Stimulated activated CD4-positive, alpha-beta T cell treated with anti-CD3 and anti-CD28 coated beads, Interleukin-4, amount 100 ng/mL, for 4 hours (primary cell): ENCODE measurements around the gene TNS1.

Experiments
- DNase-seq, 2 experiments: peaks; one replicate each; pipeline ENCODE4 v3.0.0-alpha.2; 2020

The TNS1 gene

DNA sequence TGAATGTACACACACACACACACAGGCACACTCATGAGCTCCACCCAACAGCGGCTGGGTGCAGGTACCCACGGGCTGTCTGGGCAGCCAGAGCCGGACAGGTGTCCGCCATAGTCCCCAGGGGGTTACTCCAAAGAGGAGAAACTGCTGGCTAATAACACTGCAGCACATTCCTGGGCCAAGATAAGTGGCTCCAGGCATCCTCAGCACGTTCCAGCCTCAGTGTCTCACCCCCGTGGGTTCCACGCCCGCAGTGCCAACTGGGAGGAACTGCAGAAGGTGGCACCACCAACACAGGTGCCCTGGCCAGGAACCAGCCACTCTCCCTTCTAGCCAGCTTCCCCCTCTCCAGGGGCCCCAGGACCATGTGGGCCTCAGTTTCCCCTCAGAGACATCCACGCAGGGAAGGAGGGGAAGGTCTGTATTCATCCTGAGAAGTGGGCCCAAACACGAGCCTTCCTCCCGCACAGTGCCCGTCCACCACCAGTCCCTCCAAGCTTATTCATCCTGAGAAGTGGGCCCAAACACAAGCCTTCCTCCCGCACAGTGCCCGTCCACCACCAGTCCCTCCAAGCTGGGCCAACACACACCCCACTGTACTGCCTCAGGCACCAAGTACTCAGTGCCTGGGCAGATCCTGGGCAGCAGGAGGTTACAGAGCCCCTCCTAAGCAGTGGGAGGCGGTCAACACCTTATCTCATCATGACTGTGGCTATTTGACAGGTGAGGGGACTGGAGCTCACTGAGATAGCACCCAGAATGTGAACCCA is 47.6 kb downstream of the TNS1 start:
- no peak for DNase-seq

DNA sequence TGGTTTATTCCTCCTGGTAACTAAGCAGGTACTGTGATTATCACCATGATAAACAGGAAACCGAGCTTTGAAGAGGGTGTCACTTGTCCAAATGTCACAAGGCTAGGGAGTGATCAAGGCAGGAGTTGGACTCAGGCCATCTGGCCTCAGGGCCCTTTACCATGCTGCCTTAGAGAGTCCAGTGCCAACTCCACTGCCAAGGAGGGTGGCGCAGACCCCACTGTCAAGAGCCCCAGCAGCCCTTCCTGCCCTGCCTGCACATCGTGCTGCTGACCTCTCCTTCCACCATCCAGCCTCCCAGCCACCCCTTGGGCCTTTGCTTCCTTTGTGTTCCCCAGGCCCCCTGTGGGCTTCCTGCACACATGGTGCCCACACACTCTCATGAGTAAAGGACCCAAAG is 48.3 kb downstream of the TNS1 start:
- DNase-seq: no peak

DNA sequence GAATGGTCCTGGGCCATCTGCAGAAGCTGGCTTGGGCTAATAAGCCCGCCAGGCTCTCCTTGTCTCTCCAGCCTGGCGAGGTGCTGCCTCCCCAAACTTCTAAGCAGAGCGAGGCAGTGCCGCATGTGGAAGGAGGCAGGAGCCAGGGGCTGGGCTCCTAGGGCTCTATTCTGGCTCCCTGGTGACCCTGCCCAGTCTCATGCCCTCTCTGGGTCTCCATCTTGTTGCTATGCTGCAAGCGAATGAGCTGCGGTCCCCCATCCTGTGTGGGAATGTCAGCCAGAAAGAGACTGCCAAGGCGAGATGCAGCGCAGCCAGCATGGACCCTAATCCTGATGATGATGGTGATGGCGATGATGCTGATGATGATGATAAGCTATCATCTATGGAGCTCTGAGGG is 48.7 kb downstream of the TNS1 start:
- no peak for DNase-seq

DNA sequence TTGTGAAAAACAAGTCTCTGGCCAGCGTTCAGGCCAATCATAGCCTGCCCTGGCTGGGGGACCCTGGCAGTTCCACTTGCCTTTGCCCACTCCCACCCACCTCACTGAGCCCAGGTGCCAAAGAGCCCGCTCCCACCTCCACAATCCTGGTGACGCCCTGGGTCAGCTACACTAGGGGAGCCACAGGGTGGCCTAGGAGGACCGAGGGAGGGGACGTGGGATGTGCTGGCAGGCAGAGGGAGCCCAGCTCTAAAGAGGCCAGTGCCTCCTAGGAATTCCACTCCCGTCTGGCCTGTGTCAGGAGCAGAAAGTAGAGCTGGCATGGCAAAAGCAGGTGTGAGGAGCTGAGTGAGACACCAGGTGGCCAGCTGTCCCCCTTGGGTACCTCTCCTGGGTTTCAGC is 49.3 kb downstream of the TNS1 start:
- no peak for DNase-seq

DNA sequence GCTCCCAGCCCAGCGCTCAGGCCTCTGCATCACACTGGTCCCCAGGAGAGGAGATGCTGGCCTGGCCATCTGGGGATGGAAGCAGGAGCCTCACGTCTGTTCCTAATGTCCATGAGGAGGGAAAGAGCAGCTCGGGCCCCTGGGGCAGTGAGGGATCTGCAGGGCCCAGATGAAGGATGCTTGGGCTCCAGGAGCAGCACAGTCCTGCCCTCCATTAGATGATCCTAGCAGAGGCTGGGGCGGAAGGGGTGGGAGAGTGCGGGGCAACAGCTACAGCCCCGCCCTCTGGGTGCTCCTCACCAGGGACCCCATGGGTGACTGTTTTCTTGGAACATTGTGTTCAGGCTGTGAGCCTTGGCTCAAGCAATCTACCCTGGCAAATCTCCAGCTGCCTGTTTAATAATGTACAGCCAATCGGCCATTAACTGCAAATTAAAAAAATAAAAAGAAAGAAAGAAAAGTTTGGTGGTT is 49.7 kb downstream of the TNS1 start:
- DNase-seq: no peak

DNA sequence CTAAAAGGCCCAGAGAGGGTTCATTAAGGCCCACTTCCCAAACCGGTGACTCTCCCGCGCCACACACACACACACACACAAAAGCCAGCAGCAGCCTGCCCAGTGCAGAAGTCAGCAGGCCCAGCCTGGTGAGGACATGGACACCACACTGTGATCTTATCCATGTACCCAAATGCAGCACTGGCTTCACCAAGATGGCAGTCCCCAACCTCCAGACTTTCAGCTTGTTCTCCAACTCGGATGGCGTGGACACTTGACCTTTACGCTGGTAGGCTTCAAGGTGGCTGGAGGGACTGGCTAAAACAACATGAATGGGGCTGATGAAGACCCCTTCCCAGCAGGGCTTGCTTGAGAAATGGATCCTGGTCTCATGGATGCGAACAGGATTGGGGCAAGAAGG is 50.4 kb downstream of the TNS1 start:
- DNase-seq: no peak

DNA sequence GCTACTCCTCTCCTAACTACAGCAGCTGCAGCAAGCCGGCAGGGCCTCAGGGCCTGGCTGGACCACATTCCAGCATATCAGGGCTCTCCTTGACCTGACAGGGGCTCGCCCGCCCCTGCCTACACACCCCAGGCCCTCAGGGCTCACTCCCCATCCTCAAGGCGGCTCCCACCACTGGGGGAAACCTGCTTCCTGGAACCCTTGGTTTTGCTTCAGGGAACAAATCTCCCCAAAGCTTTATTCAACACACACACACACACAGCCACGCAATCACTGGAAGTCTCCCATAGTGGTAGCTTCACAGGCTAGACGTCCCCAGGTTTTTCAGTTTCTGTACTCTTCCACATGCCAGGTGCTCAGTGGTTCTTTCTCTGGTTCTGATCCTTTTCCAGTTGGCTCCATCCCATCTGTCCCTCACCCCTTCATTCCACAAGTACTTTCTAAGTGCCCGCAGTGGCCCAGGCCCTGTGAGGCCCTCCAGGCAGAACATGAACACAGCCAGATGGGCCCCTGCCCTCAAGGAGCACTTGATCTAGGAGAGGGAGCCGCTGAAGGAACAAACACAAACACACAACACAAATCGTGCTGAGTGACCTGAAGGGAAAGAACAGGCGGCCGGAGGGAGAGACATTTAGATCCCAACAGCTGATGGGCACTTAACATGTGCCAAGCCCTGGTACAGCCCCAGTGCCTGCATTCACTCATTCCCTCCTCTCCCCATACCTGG is 51.1 kb downstream of the TNS1 start:
- no peak for DNase-seq

DNA sequence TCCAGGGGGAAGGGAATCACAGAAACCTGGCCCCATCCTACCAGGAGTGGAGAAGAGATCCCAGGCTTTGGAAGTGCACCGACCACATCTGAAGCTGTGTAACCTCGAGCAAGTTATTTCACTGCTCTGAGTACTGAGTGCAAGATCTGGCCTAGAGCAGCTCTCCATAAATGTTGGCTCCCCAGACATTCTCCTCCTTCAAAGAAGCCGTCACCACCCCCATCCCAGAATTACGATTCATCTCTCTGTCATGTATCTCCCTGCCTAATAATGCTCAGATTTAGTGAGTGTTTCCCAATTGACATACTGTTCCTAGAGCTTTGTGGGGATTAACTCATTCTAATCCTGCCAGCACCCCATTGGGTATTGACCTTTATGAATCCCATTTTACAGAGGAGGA is 51.7 kb downstream of the TNS1 start:
- no peak for DNase-seq

DNA sequence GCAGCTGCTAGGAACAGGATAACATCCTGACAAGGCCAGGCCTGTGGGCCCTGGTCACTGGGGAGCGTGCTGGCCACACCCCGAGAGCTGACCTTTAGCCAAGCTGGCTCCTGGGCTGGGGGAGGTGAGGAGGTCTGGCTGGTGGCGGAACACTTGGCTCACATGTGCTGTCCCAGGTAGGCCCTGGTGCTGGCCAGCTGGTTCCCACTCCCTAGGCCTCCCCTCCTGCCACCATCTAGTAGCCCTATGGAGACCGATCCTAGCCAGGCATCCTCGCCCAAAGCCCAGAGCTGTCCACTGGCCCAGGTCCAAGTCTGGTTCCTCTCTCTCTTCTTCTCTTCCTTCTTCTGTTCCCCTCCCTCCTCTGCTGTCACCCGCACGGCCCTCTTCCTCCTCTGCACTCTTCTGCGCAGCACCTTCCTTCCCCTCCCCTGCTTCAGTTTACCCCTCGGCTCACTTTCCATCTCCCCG is 52.4 kb downstream of the TNS1 start:
- DNase-seq: no peak

DNA sequence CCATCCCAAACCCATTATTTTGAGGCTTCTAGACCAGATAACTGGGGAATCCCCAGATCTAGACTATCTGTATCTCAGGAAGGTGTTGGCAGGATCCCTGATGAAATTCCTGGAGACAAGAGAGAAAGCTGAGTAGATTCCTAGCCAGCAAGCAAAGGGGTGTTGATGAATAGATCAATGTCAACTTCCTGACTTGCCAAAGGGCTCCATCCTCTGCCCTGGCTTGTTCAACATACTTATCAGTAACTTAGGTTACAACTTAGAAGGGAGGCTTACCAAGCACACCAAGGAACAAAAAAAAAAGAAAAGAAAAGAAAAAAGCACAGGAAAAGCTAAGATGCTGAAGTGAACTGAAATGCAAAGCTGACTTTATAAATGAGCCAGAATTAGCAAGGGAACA is 53.3 kb downstream of the TNS1 start:
- DNase-seq: no peak

DNA sequence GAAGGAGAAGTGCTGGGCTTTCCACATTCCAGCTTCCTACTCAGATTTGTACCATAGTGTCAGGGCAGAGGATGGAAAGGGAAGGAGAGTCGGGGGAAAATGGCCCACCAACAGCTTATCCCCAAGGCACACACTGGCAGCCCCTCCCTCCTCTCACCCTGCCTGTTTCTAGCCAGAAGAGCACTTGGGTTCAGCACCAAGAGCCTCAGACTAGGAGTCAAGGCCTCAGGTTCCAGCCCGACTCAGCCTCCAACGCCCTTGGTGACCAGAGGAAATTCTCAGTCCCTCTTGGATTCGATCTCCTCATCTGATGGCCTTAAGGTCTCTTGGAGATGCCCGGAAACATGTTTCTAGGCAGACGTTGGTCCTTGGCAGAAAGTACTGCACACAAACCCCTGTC is 53.9 kb downstream of the TNS1 start:
- no peak for DNase-seq

DNA sequence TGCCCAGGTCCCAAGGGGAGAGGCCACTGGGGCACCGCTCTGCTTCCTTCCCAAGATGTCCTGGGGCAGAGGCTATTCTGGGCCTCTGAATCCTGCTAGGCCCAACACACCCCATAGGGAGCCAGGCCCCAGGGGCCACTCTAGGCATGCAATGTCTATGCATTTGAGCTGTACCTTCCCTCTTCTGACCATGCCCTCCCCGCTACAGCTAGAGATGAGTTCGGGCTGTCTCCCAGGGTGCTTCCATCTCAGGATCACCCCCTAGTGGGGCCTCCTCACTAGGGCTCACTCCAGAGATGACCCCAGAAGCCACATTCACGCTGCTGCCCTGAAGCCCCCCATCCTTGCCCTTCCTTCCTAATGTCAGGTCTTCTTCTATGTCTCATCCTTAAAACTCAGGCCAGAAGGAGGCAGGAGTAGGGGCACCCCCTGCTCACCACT is 54.4 kb downstream of the TNS1 start:
- DNase-seq: no peak

DNA sequence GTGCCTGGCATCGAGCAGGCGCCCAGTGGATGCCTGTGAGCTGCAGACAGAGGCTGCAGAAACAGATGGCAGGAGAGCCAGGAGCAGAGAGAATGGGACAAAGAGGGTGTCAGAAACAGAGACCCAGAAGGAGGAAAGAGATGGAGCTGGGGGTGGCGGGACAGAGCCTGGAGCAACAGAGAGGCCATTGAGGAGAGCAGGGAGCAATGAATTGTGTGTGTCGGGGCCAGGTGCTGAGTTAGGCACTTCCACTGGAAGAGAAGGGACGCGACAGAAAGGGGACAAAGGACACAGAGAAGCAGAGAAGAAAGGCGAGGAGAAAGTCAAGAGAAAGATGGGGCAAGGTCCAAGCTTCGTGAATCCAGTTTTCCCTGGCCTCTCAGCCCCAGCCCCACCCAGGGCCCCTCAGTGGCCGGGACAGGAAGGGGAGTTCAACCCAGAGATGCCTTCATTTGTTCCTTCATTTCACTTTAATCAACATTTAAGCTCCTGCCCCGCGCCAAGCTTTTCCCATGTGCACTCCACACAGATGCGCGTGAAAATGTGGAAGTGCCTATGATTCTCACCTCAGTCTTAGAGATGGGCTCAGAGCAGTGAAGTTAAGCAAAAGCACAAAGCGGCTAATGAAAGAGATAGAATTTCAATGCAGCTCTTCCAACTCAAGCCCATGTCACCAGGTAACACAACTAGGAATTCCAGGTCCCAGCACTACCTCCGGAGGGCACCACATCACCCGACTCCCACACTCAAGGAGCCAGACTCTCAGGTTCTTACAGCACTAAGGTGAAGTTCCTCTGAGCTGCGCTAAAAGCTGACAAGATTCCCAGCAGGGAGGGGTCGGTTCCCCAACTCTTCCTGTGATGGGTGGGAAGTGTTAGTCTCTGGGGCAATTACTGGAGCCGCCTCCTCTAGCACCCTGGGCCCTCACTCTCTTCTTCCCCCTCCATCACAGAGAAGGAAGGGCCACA is 55.1 kb downstream of the TNS1 start:
- DNase-seq: no peak

DNA sequence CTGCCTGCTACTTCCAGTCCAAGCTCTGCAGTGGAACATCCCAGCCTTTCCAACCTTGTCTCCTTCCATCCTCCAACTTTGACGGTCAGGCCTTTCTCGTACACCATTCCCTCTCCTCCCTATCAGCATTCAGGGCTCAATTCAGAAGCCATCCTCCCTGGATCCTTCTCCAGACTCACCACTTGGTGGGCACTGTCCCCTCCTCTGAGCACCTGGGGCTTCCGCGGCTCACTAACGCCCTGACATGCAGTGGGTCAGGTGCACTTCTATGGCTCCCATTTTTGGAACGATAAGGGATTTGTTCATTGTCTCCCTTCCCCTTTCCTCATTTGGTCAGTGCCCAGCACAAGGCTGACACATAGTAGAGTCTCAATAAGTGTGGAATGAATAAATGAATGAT is 56.7 kb downstream of the TNS1 start:
- no peak for DNase-seq

DNA sequence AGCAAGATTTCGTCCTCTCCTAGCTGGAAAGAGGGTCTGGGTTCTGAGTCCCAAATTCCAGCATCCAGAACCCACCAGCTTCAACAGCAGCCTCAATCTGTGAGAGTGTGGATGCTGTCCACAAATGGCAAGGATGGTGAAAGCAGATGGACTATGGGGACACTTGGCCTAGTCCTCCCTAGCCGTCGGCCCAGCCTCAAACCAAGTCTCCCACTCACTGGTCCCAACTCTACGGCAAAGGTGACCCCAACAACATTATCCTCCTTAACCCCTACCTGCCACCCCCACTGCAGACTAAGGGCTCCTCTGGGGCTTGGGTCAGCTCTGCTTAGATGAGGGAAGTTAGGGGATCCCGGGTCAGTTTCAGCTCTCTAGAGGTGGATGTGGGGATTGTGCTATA is 57.3 kb downstream of the TNS1 start:
- DNase-seq: no peak

DNA sequence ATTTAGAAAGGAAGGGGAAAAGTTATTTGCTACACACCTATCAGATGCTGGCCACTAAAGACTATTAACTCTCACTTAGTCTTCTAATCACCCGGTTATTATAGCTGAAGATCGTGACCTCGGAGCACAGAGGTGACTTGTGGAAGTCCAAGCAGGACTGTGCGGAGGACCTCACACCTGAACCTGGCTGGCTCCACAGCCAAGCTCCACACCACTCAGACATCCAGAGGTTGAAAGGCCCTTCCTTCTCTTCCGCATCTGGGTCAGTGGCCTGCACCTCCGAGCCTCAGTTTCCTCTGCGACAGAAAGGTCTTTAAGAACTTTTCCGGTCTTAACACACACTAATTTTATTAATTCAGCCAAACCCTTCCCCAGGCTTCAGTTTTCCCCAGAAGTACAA is 57.9 kb downstream of the TNS1 start:
- no peak for DNase-seq

DNA sequence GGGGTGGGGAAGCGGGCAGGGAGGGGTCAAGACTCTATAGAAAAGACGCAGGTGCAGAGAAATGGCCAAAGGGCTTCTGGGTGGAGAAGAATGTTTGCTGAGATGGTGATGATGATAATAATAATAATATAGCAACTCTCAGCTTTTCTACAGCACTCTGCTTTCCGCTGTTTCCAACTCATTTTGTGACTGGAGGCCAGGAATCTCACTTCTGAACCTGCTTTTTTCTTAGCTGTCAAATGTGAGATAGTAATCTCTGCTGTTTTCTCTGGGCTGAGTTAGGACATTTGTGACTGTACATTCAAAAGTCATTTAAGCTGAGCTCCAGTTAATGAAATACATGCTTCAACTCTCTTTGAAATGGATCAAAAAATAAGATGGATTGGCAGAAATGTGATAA is 58.4 kb downstream of the TNS1 start:
- no peak for DNase-seq

DNA sequence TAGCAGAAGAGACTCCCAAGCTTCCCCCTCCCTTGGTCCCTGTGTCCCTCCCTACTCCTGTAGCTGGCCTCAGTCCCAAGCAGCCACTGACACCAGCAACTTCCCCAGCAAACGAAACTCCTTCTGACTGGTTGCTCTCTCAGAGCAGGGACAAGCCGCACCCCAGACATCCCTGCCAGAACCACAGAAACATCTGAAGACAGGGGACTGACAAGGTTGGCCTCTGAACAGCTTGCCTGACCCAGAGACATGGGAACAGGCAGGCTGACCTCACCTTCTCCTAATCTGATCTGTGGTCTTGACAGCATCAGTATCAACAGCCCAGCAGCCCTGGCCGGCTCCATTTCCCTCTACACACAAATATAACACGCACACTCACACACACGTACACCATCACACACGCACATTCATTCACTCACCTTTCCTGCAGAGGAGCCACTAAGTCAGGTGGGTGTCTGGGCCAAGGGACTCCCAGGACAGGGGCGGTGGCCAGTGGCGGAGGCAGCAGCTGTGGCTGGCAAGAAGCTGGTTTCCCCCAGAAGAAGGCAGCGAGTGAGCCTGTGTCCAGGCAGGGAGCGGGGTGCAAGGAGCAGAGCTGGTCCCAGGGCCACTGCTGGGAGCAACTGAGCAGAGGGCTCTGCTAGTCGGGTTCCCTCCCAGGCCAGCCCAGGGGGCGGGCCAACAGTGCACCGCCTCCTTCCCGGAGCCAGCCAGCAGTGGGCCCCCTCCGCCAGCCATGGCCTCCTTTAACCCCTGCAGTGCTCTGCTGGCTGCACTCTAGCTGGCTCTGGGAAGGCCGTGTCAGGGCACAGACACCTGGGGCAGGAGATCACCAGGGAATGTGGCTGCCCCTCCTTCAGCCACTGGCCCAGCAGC is 59.1 kb downstream of the TNS1 start:
- no peak for DNase-seq

DNA sequence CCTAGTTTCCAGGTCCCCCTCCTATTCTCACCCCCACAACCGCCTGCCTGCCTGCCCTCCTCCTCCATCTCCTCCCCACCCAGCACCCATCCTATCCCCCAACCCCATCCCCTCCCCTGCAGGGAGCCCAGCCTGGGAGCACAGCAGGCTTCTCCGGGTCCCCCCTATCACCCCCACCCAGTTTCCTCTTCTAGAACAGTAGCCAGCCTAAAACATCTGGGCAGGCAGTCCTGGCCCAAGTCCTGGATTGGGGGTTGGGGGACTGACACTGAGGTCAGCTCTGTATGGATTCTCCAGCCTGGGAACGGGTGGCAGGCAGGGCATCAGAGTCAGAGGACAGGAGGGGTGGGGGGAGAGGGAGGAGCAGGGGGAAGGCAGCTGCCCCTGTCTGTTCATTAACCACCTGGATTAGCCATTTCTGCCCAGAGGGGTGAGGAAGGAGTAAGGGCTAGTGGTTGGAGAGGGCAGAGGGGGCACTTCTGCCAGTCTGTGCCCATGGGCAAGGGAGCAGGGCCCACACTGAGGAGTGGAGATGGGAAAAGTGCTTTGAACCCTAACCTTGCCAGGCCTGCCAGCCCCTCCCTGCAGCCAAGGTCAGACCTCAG is 60.0 kb downstream of the TNS1 start:
- DNase-seq: no peak

DNA sequence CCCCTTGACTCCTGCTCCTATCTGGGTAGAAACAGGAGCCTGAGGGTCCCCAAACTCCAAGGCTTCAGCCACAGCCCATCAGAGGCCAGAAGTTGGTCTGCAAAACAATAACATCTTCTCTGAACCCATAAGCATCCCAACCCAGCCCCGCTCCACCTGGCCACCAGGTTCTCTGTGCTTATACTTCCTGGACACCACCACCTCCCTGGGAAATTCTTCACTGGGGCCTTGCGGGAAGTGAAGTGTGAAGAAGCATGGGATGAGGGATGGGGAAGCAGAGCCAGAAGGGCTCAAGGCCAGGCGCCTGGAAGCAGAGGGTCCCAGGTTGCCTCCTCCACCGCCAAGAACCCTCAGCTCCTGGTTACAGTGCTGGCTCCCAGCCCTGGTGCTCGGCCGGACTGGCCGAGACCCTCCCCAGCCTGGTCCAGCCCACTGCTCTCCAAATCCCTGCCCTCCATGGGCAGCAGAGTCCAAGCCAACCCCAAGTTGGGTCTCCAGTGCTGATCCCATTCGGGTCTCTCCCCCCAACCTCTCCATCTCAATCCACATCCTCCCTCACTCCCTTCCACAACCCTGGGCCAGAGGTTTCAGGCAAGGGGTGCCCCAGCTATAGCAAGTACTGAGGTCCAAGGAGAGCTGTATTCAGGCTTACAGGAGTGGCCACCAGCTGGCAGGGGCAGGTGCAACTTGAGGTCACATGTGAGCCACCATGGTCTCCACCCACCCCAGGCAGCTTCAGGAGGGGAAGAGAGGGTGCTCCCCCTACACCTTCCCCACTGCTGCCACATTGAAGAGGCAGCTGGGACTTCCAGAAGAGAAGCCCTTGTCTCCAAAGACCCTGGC is 60.7 kb downstream of the TNS1 start:
- no peak for DNase-seq

DNA sequence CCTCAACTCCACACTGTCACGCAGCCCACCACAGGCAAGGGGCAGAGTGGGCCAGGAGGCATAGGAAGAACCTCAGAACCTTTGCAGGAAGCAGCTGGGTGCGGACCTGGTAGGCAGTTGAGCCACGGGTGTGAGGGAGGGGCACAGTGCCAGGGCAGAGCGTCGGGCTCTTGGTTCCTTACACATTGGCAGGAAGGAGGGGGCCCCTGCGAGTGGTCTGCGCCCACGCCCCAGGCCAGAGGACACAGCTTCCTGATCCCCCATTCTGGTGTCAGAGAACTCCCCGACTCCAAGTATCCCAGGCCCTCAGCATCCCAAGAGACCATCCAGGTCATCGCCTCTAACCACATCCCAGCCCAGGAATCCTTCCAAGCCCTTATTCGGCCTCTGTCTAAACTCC is 61.5 kb downstream of the TNS1 start:
- no peak for DNase-seq
